GM21786 (cell line): ENCODE data around the gene GTF2H4.

Source experiments
- ATAC-seq: cut with Tn5 transposase; IDR thresholded peaks from one replicate; pipeline ENCODE4 v1.9.1; 2021; ENCODE audit not compliant: unreplicated experiment

The GTF2H4 gene

DNA sequence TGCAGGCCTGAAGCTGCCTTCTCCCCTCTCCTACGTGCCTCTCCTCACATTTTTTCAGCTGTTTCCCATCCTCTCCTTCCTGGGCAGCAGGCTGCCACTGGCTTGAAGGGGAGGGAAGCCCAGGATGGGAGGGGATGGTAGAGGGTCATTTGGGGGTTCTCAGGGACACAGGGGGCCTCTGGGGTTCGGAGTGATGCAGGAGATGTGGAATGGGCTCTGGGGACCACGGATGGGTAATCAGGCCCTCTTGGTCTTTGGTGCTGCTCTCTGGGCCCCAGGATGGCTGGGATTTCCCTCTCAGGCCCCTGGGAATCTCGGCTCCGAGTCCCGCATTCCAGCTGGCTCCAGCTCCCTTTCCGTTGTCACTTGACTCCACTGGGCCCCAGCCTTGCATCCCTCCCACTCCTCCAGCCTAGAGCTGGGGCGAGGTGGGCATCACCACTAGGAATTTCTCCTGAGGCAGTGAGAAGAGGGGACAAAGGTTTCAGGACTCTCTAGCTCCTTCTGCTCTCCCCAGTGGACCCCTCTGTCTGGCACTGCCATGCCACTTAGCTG is 25.7 kb upstream of the GTF2H4 start:
- no peak for ATAC-seq

GRCh38 chr6:30882759-30883684 is 25.0 kb upstream of the GTF2H4 start:
- ATAC-seq, result no peak

- ATAC-seq, result no peak
These were observed 24.1 kb upstream of the GTF2H4 start, which contains the start of gene DDR1 for GRCh38 chr6:30883685-30884520. Gene DDR1, plus strand, starts transcription at chr6:30884519. Its CDS starts 4,211 bp downstream, at chr6:30888730.

DNA sequence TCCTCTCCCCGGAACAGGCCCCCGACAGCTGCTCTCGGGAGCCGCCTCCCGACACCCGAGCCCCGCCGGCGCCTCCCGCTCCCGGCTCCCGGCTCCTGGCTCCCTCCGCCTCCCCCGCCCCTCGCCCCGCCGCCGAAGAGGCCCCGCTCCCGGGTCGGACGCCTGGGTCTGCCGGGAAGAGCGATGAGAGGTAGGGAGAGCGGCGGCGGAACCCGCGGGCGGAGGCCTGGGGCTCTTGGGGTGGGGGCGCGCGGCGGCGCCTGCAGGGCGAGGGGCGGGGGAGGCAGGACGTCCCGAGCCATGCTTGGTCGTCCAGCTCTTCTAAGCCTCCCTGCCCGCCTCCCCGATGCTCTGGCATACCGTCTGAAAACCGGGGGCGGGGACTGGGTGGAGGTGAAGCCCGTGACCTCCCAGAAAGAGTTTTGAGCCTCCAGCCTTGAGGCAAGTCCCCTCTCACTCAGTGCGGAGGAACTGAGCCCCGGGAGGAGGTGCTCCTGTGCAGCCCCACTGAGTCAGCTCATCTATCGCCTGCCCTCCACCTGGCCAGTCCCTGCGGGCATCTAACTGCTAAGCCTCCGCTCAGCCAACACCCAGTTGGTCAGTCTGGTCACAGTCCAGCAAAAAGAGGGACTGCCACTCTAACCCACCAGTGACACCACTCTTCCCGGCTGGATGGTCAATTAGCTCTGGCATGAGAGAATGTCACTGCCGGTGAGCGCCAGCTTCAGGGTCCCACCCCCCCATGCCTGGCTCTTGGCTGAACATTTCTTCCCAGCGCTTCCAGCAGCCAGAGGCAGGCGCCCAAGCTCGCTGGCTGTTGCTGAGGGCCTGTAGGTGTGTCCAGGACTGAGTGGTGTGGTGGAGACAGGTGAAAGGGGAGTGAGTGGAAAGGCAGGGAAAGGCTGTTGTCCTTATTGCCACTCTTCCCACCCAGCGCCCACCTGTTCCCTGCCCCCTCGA is 23.2 kb upstream of the GTF2H4 start:
- ATAC-seq, result no peak

- no peak for ATAC-seq
These were observed 22.5 kb upstream of the GTF2H4 start for GRCh38 chr6:30885481-30885998.

DNA sequence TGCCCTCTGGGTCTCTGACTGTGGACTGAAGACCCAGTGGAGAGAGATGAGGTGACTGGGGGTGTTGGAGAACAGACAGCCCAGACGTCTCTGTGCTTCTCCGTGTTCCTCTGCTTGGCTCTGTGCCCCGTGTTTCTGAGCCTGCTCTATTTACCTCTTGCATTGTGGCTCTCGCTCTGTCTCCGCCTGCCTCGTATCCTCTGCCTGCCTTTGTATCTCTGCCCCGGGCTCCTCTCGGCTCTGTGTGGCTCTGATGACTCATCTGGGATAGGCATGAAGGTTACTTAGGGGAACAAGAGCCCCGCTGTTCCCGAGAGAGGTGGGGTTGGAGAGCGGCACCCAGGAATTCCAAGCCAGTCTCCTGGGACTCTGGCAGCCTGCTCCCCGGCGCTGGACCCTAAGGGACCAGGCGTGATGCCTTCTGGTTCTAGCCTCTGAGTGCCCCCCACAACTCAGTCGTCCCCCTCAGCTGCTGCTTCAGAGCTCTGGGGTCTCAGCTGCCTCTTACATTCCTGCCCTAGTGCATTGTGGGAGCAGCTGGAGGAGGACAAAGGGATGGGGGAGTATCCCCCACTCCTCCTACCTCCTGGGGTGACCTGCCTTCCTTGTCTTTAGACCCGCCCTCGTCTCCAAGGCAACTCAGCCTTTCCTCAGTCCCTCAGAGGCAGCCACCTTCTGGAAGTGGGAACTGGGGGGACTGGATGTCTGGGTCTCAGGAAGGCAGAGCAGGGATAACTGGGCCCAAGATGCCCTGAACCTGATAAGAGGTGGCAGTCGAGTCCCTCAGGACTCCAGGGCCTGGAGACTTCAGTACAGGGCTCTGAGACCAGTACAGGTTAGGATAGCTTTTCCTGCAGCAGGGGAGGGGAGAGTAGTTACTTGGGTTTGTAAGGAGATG is 21.8 kb upstream of the GTF2H4 start:
- ATAC-seq, result no peak

DNA sequence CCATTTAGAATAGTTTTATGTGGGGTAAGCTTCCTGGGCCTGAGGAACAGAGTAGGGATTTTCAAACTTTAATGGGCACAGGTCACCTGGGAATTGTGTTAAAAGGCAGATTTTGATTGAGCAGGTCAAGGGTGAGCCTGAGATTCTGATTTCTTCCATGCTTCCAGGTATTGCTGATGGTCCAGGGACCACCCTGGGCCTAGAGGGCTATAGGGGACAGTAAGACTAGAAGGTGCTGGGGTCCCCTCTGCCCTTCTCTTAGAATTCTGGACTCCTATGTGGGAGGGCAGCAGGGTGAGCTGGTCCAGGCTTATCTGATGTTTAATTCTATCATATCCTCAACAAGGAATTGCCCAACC is 21.1 kb upstream of the GTF2H4 start:
- ATAC-seq, result no peak

DNA sequence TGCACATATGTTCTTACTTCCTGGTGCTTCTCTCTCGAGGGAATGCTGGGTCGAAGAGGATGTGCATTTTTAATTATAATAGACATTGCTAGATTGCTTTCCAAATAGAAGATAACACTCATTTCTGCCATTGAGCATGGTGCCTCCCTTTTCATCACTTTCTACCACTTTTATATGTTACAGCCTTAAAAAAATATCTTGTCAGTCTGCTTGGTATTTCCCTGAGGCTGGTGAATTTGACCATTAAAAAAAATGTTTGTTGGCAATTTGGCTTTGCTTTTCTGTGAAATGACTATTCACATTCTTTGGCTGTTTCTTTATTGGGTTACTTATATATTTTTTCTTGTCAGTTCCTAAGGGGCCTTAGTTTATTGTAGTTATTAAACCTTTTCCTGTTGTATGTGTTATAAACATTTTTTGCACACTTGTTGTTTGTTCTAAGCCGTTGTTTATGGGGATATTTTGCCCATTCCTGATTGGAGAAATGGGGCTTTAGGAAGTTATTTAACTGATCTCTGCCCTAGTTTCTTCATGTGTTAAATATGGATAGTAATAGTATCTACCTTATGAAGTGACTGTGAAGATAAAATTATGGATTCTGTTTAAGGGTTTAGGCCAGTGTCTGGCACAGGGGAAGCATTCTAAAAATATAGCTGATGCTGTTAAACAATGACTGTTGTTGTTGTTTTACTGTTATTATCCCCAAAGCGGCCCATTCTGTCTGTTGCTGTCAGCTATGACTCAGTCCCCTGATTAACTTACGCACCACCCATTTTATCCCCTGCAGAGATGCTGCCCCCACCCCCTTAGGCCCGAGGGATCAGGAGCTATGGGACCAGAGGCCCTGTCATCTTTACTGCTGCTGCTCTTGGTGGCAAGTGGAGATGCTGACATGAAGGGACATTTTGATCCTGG is 19.8 kb upstream of the GTF2H4 start:
- ATAC-seq, result no peak

GRCh38 chr6:30888816-30889495 is 19.1 kb upstream of the GTF2H4 start:
- ATAC-seq, result no peak

GRCh38 chr6:30889496-30889885 is 18.5 kb upstream of the GTF2H4 start:
- ATAC-seq, result no peak

DNA sequence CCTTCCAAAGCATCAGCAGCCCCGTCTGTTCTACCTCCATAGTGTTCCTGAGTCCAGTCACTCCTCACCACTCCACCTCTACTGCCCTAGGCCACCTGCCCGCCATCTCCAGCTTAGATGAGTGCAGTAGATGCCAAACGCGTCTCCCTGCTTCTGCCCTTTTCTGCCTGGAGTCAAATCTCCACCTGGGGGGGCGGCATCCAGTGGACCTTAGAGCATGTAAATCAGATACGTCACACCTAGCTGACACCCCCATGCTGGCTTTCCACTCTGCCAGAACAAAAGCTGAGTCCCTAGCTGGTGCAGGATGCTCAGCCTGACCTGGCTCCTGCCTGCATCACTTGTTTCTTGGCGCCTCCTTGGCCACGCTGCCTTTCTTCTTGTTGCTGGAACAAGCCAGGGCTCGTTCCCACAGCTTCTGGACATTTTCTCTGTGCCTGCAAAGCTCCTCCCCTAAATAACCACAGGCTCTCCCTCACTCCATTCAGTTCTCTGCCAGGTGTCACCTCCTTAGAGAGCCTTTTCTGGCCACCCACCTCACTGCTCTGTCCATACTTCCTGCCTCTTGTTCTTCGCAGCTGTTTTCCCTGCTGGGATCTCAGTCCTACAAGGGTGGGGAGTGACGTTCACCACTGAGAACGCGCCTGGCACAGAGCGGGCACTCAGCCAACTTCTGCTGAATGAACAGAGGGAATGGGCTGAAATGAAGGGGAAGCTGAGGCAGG is 17.9 kb upstream of the GTF2H4 start:
- ATAC-seq, result no peak

DNA sequence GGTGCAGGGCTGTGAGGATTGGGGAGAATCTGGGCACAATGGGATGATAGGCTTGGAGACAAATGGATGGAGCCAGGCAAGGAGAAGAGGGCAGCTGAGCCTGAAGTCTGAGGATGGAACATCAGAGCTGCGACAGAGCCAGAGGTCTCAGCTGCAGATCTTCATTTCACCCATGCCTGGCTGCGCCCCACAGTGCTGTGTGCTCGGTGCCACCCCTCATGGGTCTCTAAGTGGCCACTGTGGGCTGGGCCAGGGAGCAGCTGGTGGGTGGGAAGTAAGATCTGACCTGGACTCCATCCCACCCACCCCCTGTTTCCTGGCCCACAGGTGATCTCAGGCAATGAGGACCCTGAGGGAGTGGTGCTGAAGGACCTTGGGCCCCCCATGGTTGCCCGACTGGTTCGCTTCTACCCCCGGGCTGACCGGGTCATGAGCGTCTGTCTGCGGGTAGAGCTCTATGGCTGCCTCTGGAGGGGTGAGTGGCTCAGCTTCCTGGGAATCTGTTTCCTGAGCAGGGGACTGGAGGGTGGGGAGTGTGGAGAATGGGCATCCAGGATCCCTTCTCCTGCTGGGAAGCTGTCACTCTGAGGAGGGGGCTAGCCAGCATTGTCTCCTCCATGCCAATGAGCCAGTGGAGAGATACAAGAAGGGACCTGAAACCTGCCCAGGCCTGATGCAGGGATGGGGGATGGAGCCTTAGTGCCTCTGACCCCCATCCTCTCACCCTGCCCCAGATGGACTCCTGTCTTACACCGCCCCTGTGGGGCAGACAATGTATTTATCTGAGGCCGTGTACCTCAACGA is 17.2 kb upstream of the GTF2H4 start:
- no peak for ATAC-seq

DNA sequence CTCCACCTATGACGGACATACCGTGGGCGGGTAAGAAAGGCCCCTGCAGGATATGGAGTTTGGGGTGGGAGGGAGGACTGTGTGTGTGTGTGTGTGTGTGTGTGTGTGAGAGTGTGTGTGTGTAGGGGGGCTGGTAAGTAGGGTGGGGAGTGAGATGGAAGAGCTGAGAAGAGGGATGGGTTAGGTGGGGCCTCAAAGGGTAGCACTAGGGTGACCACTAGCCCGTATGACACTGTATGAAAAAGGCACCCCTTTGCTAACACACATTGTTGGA is 16.6 kb upstream of the GTF2H4 start:
- ATAC-seq, result no peak

DNA sequence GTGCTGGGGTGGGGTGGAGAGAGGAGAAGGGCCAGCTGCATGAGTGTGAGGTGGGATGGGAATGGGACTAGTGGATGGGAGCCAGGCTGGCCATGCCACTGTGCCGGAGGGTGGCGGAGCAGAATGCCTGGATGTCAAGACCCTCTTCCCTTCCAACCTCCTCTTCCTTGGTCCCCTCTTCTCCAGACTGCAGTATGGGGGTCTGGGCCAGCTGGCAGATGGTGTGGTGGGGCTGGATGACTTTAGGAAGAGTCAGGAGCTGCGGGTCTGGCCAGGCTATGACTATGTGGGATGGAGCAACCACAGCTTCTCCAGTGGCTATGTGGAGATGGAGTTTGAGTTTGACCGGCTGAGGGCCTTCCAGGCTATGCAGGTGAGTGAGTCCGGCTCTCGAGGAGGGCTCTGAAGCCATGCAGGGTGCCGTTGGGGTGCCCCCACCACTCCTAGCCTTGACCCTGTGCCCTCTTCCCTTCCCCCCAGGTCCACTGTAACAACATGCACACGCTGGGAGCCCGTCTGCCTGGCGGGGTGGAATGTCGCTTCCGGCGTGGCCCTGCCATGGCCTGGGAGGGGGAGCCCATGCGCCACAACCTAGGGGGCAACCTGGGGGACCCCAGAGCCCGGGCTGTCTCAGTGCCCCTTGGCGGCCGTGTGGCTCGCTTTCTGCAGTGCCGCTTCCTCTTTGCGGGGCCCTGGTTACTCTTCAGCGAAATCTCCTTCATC is 16.0 kb upstream of the GTF2H4 start:
- no peak for ATAC-seq

DNA sequence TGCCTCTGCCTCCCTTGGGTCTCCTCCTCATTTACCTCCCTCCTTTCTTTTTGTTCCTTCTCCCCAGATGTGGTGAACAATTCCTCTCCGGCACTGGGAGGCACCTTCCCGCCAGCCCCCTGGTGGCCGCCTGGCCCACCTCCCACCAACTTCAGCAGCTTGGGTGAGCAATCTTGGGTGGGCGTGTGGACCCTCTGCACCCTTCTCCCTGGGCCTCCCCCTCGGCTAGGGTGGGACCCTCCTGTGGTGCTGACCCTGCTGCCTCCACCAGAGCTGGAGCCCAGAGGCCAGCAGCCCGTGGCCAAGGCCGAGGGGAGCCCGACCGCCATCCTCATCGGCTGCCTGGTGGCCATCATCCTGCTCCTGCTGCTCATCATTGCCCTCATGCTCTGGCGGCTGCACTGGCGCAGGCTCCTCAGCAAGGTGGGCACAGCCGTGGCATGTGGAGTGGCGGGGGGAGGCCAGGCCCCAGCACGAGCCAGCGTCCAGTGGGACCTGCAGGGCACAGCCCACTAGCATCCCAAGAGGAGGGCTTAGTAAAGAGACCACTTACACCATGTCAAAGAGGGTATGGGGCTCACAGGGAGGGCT is 14.9 kb upstream of the GTF2H4 start:
- ATAC-seq, result no peak
